Motor neuron (in vitro differentiated cells): Measurements from ENCODE around the gene PHAX. TPM values are rescaled to one million over a fixed set of nuclear protein-coding genes. Genes with fewer than 3 reads are reported as not detected.
"Not testable (repeated sequence)": the region's sequence is repeated elsewhere in the genome, so short reads cannot be mapped to it uniquely, and the experiment has no call there.

Experiments used
- ATAC-seq, 8 experiments: fragments of 200-7000 bp; cut with Tn5 transposase; replicated peaks in 6 of 8; 2 replicates each; pipeline ENCODE4 v1.8.0; 2021; ENCODE audit warnings: mild to moderate bottlenecking in 8 of 8, moderate library complexity in 8 of 8
- H3K27ac ChIP-seq, 2 donors: fragments of 250-450 bp; sonication (Bioruptor Pico); 2 replicates each; pipeline ENCODE4 v1.9.0; 2021; ENCODE audit warnings: antibody characterized with exemption in 2 of 2, mild to moderate bottlenecking in 2 of 2, moderate library complexity in 1 of 2
- H3K4me1 ChIP-seq, 2 donors: fragments of 250-450 bp; sonication (Bioruptor Pico); replicated peaks in 1 of 2; 2 replicates each; pipeline ENCODE4 v1.6.1; 2021; ENCODE audit warnings: antibody characterized with exemption in 2 of 2, mild to moderate bottlenecking in 2 of 2, moderate library complexity in 1 of 2
- H3K4me3 ChIP-seq, 5 donors: fragments of 250-450 bp; sonication (Bioruptor Pico); 2 replicates each; pipeline ENCODE4 v1.9.0; 2021; ENCODE audit warnings: antibody characterized with exemption in 5 of 5, mild to moderate bottlenecking in 5 of 5, moderate library complexity in 4 of 5
- WGBS, 10 experiments: fragments of 450-650 bp; shearing (Covaris generic); methylation state at CpG; one replicate each; pipeline ENCODE4 v1.0.0; 2022; 5-methylcytosine and 5-hydroxymethylcytosine counted together
- in situ Hi-C, 9 experiments: fragments of 400-800 bp; cut with MboI; loops; one replicate each; pipeline ENCODE4 v1.15.0; 2021; ENCODE audit warnings: low sequenced_read_pairs in 9 of 9, low pct_unique_long_range_greater_than_20kb in 2 of 9; ENCODE audit not compliant: unreplicated experiment in 9 of 9
- total RNA-seq, 8 experiments: library from RNA; unstranded; fragments of 300-600 nt; gene quantifications; 2 replicates each; pipeline versions ENCODE4 v1.2.3 to v1.2.4, GENCODE V29; 2022

PHAX gene
- total RNA-seq, 8 experiments from 2014 or later: 38.9 to 85.4 (median 55.7) TPM

DNA sequence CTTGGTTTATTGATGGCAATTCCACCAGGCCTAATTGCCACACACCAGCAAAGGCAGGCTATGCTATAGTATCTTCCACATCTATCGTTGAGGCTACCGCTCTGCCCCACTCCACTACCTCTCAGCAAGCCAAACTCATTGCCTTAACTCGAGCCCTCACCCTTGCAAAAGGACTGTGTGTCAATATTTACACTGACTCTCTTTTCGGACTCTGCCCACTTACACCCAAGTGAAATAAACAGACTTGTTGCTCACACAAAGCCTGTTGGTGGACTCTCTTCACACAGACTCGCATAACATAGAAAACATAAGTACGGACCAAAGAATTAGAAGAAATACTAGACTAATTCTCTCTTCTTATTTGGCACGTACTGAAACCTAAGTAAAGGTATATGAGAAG lies 48.3 kb downstream of the PHAX start:
- H3K27ac ChIP-seq, H3K4me1 ChIP-seq, in situ Hi-C loops, ATAC-seq, H3K4me3 ChIP-seq: not testable (repeated sequence)
- WGBS, 10 experiments: 62 to 100% (median 82%) methylated on average over 2 to 7 of the region's 7 CpGs; no CpG with 5 or more reads in 1 of the 10 experiments

- H3K4me1 ChIP-seq, H3K27ac ChIP-seq, ATAC-seq, H3K4me3 ChIP-seq: not testable (repeated sequence)
- WGBS, 10 experiments: 40 to 100% (median 84%) methylated on average over 1 to 6 of the region's 6 CpGs; no CpG with 5 or more reads in 2 of the 10 experiments
- in situ Hi-C loops: loop anchor here in 1 of 9 experiments (25.0 kb wide), 2 partner anchors 138 to 838 kb away; partner anchors contain the start of gene LMNB1
These were observed 49.0 kb downstream of the PHAX start for GRCh38 chr5:126649709-126650108.

DNA sequence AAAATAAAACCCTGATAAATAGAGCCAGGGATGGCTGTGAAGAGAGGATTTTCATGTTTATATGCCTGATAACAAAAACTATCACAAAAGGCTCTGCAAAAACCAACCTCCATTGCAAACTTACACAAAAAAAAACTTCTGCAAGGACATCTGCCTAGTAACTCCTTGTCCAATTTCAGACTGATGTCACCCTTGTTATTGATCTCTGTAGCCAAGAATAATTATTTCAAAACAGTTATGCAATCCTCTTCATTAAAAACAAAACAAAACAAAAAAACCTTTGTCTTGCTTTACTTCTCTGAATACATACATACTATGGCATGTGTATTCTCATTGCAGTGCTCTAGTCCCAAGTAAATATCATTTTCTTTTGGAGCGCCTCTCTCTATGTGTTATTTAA lies 49.7 kb downstream of the PHAX start:
- ATAC-seq: no peak
- Histone ChIP-seq H3K27ac (no peak overlapping the region), H3K4me3 (no peak overlapping the region), H3K4me1 (no peaks in the 10 kb centered on the region)
- in situ Hi-C loops: loop anchor here in 1 of 9 experiments (25.0 kb wide), 2 partner anchors 137 to 837 kb away; partner anchors contain the start of gene LMNB1
- WGBS, 10 experiments: 45 to 100% (median 88%) methylated on average over 1 of the region's 1 CpG; no CpG with 5 or more reads in 3 of the 10 experiments

GRCh38 chr5:126651013-126651577 lies 50.3 kb downstream of the PHAX start:
- WGBS, 10 experiments: 67 to 100% (median 86%) methylated on average over 1 of the region's 1 CpG; no CpG with 5 or more reads in 1 of the 10 experiments
- Histone ChIP-seq H3K4me1 (no peaks in the 10 kb centered on the region), H3K4me3 (no peak overlapping the region), H3K27ac (no peak overlapping the region)
- in situ Hi-C loops: loop anchor here in 1 of 9 experiments (25.0 kb wide), 2 partner anchors 136 to 836 kb away; partner anchors contain the start of gene LMNB1
- ATAC-seq: no peak

- 0 to 6% (median 1%) methylated on average over 1 to 5 of the region's 5 CpGs for WGBS, 10 experiments
- no peak for ATAC-seq
- in situ Hi-C loops: loop anchor here in 1 of 9 experiments (25.0 kb wide), 2 partner anchors 131 to 831 kb away; partner anchors contain the start of gene LMNB1
- Histone ChIP-seq H3K4me3 (no peak overlapping the region), H3K27ac (no peak overlapping the region), H3K4me1 (no peaks in the 10 kb centered on the region)
These were observed 55.8 kb downstream of the PHAX start for GRCh38 chr5:126656401-126657007.

- no peak overlapping the region for H3K27ac ChIP-seq
- no peaks in the 10 kb centered on the region for H3K4me1 ChIP-seq
- 36 to 94% (median 75%) methylated on average over 2 to 5 of the region's 5 CpGs; no CpG with 5 or more reads in 1 of the 10 experiments for WGBS, 10 experiments
- ATAC-seq: no peak
- no peak overlapping the region for H3K4me3 ChIP-seq
- in situ Hi-C loops: loop anchor here in 1 of 9 experiments (25.0 kb wide), 2 partner anchors 129 to 829 kb away; partner anchors contain the start of gene LMNB1
These were observed 57.8 kb downstream of the PHAX start for GRCh38 chr5:126658561-126658960.

- in situ Hi-C loops: loop anchor here in 1 of 9 experiments (25.0 kb wide), 2 partner anchors 127 to 827 kb away; partner anchors contain the start of gene LMNB1
- Histone ChIP-seq H3K27ac (no peak overlapping the region), H3K4me1 (no peaks in the 10 kb centered on the region), H3K4me3 (no peak overlapping the region)
- ATAC-seq: no peak
- WGBS, 10 experiments: 60 to 100% (median 91%) methylated on average over 1 to 2 of the region's 2 CpGs; no CpG with 5 or more reads in 1 of the 10 experiments
These were observed 59.2 kb downstream of the PHAX start for GRCh38 chr5:126659805-126660482.

DNA sequence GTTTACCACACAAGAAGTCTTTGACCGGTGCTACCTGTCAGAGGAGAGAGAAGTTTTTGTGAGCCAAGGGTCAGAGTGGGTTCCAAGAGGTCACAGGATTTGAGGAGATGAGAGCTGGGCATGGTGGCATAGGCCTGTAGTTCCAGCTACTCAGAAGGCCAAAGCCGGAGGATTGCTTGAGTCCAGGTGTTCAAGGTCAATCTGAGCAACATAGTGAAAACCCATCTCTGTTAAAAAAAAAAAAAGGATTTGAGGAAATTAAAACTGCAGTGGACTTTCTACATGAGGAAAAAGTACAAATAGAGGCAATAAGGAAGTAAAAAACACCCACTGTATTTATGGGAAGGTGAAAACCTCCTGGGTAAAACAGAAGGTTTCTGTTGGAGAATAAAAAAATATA lies 63.8 kb downstream of the PHAX start:
- in situ Hi-C loops: loop anchor here in 1 of 9 experiments (25.0 kb wide), 2 partner anchors 123 to 823 kb away; partner anchors contain the start of gene LMNB1
- ATAC-seq: no peak
- H3K4me1 ChIP-seq: no peaks in the 10 kb centered on the region
- 67 to 100% (median 88%) methylated on average over 1 to 2 of the region's 2 CpGs; no CpG with 5 or more reads in 2 of the 10 experiments for WGBS, 10 experiments
- no peak overlapping the region for H3K27ac ChIP-seq
- H3K4me3 ChIP-seq: no peak overlapping the region

- not testable (repeated sequence) for ATAC-seq, H3K4me1 ChIP-seq, H3K27ac ChIP-seq, H3K4me3 ChIP-seq
- 57 to 100% (median 83%) methylated on average over 1 of the region's 1 CpG; no CpG with 5 or more reads in 5 of the 10 experiments for WGBS, 10 experiments
- in situ Hi-C loops: loop anchor here in 2 of 9 experiments (10.0 to 25.0 kb wide), 3 partner anchors 115 to 817 kb away; partner anchors contain the start of gene LMNB1 (in 1 of the 2)
These were observed 69.4 kb downstream of the PHAX start for GRCh38 chr5:126670109-126670508.

DNA sequence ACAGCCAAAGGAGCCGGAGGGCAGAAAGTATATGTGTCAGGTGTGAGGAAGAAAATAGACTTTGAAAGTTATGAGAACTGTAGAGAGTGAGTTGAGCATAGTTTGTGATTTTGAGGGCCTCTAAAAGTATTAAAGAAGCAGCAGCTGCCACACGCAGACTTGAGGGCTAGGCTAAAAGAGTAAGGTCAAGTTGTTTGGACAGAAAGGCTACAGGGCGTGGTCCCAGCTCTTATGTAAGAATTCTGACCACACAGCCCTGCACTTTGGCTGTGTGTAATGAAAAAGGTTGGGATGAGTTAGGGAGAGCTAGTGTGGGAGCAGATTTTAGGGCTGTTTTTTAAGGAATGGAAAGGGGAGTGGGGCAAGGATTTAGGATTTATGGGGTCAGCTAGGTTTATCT lies 70.9 kb downstream of the PHAX start:
- 0 to 100% (median 85%) methylated on average over 1 to 3 of the region's 3 CpGs; no CpG with 5 or more reads in 2 of the 10 experiments for WGBS, 10 experiments

GRCh38 chr5:126673477-126673876 lies 72.7 kb downstream of the PHAX start:
- in situ Hi-C loops: loop anchor here in 2 of 9 experiments (10.0 to 25.0 kb wide), 3 partner anchors 111 to 814 kb away; partner anchors contain the start of gene LMNB1 (in 1 of the 2)
- H3K4me1 ChIP-seq: no peaks in the 10 kb centered on the region
- no peak for ATAC-seq
- no peak overlapping the region for H3K27ac ChIP-seq
- no peak overlapping the region for H3K4me3 ChIP-seq
- WGBS, 10 experiments: 60 to 100% (median 86%) methylated on average over 1 to 3 of the region's 11 CpGs; no CpG with 5 or more reads in 4 of the 10 experiments

More for the DNA sequence above, 70.9 kb downstream of the PHAX start:
- ATAC-seq, H3K4me3 ChIP-seq, H3K27ac ChIP-seq, H3K4me1 ChIP-seq: not testable (repeated sequence)
- in situ Hi-C loops: loop anchor here in 2 of 9 experiments (10.0 to 25.0 kb wide), 3 partner anchors 113 to 816 kb away; partner anchors contain the start of gene LMNB1 (in 1 of the 2)

DNA sequence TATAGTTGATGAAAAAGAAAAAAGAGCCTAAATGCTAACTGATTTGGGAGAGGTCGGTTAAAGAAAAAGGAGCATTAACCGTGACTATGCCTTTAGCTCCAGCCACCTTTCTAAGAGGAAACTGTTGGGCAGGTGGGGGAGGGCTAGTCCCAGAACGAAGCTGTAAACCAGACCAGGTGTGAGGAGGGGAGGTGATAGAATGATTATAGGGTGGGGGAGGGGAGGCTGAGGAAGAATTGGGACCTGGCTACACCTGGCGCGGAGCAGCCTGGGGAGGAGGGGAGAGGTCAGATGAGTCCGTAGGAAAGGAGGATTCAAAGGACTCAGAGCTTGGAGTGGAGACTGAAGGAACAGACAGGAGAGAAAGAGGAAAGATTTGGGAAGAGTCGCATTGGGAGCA lies 73.4 kb downstream of the PHAX start:
- in situ Hi-C loops: loop anchor here in 2 of 9 experiments (10.0 to 25.0 kb wide), 3 partner anchors 111 to 813 kb away; partner anchors contain the start of gene LMNB1 (in 1 of the 2)
- no peak overlapping the region for H3K4me3 ChIP-seq
- WGBS, 10 experiments: 75 to 100% (median 97%) methylated on average over 1 to 4 of the region's 7 CpGs; no CpG with 5 or more reads in 4 of the 10 experiments
- no peak for ATAC-seq
- no peak overlapping the region for H3K27ac ChIP-seq
- H3K4me1 ChIP-seq: no peaks in the 10 kb centered on the region
